ENCODE measurements around the gene STAT5B. TPM values are rescaled to one million over a fixed set of nuclear protein-coding genes. Genes with fewer than 3 reads are reported as not detected.
"Not testable (repeated sequence)": the region's sequence is repeated elsewhere in the genome, so short reads cannot be mapped to it uniquely, and the experiment has no call there.

The STAT5B gene
- total RNA-seq, 1 donor from 2014 or later, result 52.3 TPM

- Mint-ChIP-seq H3K27ac (peak overlapping the region; percentile 21), H3K27me3 (ENCODE audit: low read depth) (no peaks in the 10 kb centered on the region), H3K36me3 (peaks cover 4% of the 10 kb centered on the region), H3K4me1 (peaks cover 31% of the 10 kb centered on the region), H3K4me3 (no peak overlapping the region), H3K9me3 (no peaks in the 10 kb centered on the region)
- TF ChIP-seq CTCF (IDR thresholded peaks at IDR 0.05; ENCODE audit: unreplicated experiment), result no peak
- DNase-seq (ENCODE audit: low spot score in 2 of 2, unreplicated experiment in 2 of 2), result no peak
Measured at GRCh38 chr17:42309142-42309541, 33.0 kb upstream of the STAT5B start.

DNA sequence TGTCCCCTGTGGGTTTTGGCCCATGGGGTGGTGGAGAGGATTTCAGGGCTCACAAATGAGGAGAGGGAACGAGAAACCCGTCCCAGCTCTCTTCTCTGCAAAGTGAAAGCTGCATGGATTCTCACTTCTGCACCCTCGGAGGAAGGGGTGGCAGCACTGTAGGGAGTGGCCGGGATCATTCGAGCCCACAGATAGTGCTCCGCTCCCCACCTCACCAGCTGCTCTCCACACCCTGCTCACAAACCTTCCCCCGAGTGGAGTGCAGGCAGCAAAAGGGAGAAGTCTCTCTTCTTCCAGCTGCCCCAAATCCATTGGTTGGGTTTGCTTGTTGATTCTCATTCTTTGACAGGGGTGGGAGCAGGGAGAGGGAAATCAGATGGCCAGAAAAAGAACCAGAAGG is 32.3 kb upstream of the STAT5B start:
- DNase-seq (ENCODE audit: low spot score in 2 of 2, unreplicated experiment in 2 of 2), result no peak
- no peak for TF ChIP-seq CTCF (IDR thresholded peaks at IDR 0.05; ENCODE audit: unreplicated experiment)
- H3K36me3 Mint-ChIP-seq, result no peaks in the 10 kb centered on the region
- no peaks in the 10 kb centered on the region for H3K9me3 Mint-ChIP-seq
- H3K27me3 Mint-ChIP-seq (ENCODE audit: low read depth), result no peaks in the 10 kb centered on the region
- H3K27ac Mint-ChIP-seq, result no peak overlapping the region
- no peak overlapping the region for H3K4me3 Mint-ChIP-seq
- peaks cover 26% of the 10 kb centered on the region for H3K4me1 Mint-ChIP-seq

DNA sequence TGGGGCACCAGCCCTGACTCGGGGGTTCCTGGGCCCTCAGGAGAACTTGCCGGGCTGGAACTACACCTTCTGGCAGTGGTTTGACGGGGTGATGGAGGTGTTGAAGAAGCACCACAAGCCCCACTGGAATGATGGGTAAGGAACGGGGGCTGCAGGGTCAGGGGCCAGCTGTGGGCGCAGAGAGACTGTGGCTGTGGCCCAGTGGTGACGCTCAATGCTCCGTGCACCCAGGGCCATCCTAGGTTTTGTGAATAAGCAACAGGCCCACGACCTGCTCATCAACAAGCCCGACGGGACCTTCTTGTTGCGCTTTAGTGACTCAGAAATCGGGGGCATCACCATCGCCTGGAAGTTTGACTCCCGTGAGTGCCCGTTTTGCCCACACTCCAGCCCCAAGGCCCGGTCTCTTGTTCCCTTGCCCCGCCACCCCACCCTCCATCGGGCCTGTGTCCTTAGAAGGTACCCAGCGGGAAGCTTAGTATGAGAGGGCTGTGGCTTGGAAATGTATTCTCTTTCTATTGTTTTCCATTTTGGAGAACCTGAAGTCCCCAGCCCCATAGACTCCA is 31.3 kb upstream of the STAT5B start:
- DNase-seq (ENCODE audit: low spot score in 2 of 2, unreplicated experiment in 2 of 2), result no peak
- no peak overlapping the region for H3K27ac Mint-ChIP-seq
- H3K9me3 Mint-ChIP-seq, result no peaks in the 10 kb centered on the region
- no peak overlapping the region for H3K4me3 Mint-ChIP-seq
- H3K36me3 Mint-ChIP-seq, result no peaks in the 10 kb centered on the region
- peaks cover 26% of the 10 kb centered on the region for H3K4me1 Mint-ChIP-seq
- no peaks in the 10 kb centered on the region for H3K27me3 Mint-ChIP-seq (ENCODE audit: low read depth)
- TF ChIP-seq CTCF (IDR thresholded peaks at IDR 0.05; ENCODE audit: unreplicated experiment), result no peak

DNA sequence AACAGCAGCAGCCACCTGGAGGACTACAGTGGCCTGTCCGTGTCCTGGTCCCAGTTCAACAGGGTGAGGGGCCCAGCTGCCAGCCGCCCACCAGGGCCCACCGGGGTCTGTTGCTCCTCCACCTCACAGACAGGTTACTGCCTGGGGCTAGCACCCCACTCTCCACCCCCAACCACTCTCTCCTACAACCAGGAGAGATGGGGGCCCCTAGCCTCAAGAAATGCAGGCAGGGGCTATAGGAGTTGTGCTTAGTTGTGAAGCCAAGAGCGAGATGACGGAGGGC is 30.1 kb upstream of the STAT5B start:
- Mint-ChIP-seq H3K27ac (no peak overlapping the region), H3K9me3 (no peaks in the 10 kb centered on the region), H3K4me3 (no peak overlapping the region), H3K27me3 (ENCODE audit: low read depth) (no peaks in the 10 kb centered on the region), H3K36me3 (no peaks in the 10 kb centered on the region), H3K4me1 (peaks cover 17% of the 10 kb centered on the region)
- no peak for TF ChIP-seq CTCF (IDR thresholded peaks at IDR 0.05; ENCODE audit: unreplicated experiment)
- no peak for DNase-seq (ENCODE audit: low spot score in 2 of 2, unreplicated experiment in 2 of 2)

DNA sequence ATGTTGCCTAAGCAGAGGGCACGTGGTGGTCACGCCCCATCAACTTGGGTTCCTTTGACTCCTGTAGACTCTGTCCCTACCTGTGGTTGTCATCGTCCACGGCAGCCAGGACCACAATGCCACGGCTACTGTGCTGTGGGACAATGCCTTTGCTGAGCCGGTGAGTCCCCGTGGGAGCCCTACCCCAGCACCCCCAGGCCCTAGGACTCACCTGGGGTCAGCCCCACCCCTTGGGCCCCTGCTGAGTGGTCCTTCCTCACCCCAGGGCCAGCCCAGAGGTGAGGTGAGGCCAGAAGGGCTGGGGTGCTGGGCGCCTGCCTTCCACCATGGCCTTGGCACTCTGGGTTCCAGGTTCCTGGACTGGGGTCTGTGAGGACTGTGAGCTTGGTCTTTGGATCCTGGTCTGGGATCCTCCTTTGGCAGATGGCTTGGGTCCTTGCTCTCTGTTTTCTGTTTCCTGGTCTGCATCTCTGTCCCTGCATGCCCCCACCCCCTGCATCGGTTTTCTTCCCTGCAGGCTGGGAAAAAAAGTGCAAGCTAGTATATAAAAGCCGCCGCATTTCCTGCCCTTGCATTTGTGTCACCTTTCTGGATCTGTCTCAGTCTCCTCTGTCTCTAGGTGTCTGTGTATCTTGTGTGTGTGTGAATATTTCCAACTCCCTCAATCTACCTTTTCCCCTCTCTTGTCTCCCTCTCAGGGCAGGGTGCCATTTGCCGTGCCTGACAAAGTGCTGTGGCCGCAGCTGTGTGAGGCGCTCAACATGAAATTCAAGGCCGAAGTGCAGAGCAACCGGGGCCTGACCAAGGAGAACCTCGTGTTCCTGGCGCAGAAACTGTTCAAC is 29.6 kb upstream of the STAT5B start:
- DNase-seq (ENCODE audit: low spot score in 2 of 2, unreplicated experiment in 2 of 2), result no peak
- Mint-ChIP-seq H3K27me3 (ENCODE audit: low read depth) (no peaks in the 10 kb centered on the region), H3K4me3 (no peak overlapping the region), H3K9me3 (no peaks in the 10 kb centered on the region), H3K27ac (no peak overlapping the region), H3K4me1 (peaks cover 12% of the 10 kb centered on the region), H3K36me3 (no peaks in the 10 kb centered on the region)
- no peak for TF ChIP-seq CTCF (IDR thresholded peaks at IDR 0.05; ENCODE audit: unreplicated experiment)

DNA sequence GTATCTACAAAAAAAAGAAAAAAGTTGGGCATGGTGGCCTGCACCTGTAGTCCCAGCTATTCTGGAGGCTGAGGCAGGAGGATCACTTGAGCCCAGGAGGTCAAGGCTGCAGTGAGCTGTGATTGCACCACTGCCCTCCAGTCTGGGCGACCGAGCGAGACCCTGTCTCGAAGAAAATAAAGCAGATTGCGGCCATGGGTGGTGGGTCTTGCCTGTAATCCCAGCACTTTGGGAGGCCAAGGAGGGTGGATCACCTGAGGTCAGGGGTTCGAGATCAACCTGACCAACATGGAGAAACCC is 28.8 kb upstream of the STAT5B start:
- H3K9me3 Mint-ChIP-seq; H3K4me1 Mint-ChIP-seq; H3K27ac Mint-ChIP-seq; DNase-seq (ENCODE audit: low spot score in 2 of 2, unreplicated experiment in 2 of 2); H3K4me3 Mint-ChIP-seq; H3K27me3 Mint-ChIP-seq (ENCODE audit: low read depth); H3K36me3 Mint-ChIP-seq: not testable (repeated sequence)
